HG03521 (cell line): ENCODE measurements around the gene CFAP74.

ENCODE experiments used
- ATAC-seq: cut with Tn5 transposase; IDR thresholded peaks from one replicate; pipeline ENCODE4 v1.9.1; 2021; ENCODE audit warnings: mild to moderate bottlenecking, moderate library complexity; ENCODE audit not compliant: unreplicated experiment

CFAP74 gene, protein sequence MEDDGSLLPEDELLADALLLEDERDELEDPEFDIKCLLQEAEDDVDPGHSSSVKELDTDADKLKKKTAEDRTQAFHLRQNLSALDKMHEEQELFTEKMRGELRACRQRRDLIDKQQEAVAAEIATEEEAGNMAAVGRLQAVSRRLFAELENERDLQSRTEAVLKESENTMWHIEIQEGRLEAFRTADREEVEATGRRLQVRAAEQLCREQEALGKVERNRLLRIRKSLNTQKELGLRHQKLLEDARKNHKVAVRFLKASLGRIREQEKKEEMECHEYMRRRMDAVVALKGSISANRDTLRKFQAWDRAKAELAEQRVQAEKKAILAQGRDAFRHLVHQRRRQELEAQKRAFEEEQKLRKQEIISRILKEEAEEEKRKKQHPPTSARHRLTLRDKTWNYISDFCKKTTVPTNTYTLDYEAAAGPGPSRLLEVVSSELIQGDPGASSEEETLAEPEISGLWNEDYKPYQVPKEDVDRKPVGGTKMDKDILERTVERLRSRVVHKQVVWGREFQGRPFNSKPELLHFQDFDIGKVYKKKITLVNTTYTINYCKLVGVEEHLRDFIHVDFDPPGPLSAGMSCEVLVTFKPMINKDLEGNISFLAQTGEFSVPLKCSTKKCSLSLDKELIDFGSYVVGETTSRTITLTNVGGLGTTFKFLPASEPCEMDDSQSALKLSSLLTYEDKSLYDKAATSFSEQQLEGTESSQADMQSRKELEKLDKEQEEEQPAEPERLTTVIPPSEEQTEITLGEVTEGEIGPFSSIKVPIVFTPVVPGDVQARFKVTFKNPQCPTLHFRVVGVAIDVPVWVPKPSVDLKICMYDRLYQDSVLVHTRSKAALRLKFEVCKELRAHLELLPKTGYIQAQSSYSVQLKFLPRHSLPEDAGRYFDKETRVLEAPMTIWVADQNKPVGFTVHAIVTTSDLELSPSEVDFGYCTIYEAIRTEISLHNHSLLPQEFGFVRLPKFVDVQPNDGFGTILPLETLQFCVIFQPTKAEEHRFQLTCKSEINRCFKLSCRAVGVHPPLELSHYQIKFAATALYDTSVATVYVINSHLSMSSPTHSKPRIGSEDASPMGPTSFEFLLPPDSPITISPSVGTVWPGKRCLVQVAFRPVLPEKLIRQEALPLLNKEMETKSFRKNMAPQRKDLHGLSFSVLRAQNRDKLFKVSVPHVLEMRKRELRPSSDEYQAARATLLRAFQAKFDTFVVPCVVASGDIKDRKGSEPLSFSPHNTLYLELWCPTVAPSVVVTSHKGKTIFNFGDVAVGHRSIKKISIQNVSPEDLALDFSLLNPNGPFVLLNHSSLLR (N-terminal part only)

GRCh38 chr1:2003541-2004131 lies at the start of gene CFAP74:
CFAP74 (minus strand) TSS chr1:2003786; CDS start chr1:1990956, 12,830 bp downstream.
- no peak for ATAC-seq

DNA sequence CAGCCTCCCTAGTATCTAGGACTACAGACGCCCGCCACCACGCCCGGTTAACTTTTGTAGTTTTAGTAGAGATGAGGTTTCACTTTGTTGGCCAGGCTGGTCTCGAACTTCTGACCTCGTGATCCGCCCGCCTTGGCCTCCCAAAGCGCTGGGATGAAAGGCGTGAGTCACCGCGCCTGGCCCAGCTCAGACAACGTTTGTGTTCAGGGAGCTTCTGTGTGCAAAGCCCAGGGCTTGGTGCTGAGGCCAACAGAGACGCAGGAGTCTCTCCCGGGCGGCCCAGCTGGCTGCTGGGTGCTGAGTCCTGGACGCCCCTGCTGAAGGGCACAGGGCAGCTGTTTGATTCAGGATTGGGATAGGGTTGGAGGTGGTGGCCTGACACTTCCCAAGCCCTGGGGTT lies 49.6 kb upstream of the CFAP74 start:
- no peak for ATAC-seq

- ATAC-seq: no peak
These were observed 49.2 kb upstream of the CFAP74 start for GRCh38 chr1:2052756-2053155.

DNA sequence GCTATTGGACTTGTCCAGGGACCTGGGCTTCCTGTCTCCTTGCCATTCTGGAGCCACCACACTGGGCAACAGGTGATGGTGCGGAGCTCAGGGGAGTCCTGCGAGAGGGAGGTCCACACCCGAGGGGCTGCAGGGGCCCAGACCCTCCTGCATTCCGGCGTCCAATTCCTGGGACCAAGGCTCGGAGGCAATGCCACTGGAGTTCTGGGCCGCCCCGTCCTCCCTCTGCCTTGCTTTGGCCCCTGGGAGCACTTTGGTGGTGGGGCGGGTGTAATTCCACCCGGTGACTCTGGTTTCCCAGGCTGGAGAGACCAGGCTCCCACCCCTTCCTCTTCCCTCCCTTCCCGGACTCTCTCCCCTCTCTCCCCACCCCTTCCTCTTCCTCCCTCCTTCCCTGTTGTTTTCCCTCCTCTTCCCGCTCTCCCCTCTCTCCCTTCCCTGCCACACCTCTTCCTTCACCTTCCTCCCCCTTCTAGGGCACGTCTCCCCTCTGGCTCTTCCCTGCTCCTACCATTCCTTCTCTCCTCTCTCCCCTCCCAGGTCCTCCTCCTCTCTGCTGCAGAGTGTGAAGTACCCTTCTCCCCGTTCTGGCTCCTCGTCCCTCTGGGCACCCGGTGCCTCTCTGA lies 48.6 kb upstream of the CFAP74 start:
- ATAC-seq: no peak

GRCh38 chr1:2050793-2051682 lies 47.5 kb upstream of the CFAP74 start:
- no peak for ATAC-seq

DNA sequence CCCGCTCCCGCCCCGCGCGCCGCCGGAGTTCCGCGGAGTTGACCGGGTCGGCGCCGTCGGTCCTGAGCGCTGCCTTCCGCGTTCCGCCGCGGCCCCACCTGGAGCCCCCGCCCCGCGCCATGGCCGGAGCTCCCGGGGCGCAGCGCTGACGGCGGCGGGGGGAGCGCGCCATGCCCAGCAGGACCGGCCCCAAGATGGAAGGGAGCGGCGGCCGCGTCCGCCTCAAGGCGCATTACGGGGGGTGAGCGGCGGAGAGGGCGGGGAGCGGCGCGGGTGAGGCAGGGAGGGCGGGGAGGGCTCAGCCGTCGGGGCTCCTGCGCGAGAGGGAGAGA lies 46.8 kb upstream of the CFAP74 start:
- no peak for ATAC-seq

DNA sequence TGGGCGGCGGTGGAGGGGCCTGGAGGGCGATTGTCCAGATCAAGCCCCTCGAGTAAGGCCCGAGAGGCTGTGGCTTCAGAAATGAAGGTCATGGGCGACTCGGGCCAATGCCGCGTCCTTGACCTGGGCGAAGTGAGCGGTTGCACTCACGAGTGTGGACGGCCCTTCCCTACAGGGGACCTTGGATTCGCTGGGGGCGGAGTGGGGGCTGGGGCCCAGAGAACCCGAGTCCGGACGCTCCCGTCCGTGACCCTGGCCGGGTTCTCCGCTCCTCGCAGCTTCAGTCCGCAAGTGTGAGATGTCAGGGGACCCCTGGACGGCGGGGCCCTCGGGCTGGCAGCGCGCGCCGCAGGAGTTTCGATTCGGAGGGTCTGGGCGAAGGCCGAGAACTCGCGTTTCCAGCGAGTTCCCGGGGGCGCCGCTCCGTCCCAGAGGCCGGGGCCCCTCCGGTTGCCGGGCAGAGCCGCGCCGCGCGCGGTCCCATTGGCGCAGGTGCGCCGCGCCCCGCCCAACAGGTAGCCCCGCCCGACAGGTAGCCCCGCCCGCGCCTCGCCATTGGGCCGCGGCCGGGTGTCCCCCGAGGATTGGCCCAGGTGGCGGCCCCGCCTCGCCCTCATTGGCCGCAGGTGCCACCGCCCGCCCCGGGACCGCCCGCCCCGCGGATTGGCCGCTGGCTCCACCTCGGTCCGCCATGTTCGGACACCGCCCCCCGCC lies 46.3 kb upstream of the CFAP74 start, which contains the start of gene PRKCZ:
Gene PRKCZ (plus strand): TSS at position 694 of the 714 bp plus-strand sequence. CDS start 220 bp downstream, outside the sequence.
- no peak for ATAC-seq

DNA sequence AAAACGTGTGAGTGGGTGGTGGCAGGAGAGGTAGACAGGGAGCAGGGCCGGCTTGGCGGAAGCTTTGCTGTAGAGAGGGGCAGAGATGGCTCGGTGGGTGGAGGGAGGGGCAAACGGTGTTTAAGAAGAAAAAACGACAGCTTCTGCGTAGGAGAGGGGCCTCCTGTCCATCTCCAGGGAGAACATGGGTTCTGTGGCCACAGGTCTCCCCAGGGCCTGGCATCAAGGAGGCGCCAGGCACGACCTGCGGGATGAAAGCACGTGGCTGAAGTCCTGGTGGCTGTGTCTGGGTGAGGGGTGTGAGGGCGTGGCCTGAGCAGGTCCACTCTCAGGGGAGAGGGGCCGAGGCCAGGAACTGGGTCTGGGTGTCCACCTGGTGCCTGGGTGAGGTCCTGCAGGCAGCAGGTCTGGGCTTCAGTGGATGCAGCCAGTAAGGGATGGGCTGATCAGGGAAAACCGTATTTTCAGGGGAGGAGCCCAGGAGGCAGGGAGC lies 45.7 kb upstream of the CFAP74 start:
- no peak for ATAC-seq

DNA sequence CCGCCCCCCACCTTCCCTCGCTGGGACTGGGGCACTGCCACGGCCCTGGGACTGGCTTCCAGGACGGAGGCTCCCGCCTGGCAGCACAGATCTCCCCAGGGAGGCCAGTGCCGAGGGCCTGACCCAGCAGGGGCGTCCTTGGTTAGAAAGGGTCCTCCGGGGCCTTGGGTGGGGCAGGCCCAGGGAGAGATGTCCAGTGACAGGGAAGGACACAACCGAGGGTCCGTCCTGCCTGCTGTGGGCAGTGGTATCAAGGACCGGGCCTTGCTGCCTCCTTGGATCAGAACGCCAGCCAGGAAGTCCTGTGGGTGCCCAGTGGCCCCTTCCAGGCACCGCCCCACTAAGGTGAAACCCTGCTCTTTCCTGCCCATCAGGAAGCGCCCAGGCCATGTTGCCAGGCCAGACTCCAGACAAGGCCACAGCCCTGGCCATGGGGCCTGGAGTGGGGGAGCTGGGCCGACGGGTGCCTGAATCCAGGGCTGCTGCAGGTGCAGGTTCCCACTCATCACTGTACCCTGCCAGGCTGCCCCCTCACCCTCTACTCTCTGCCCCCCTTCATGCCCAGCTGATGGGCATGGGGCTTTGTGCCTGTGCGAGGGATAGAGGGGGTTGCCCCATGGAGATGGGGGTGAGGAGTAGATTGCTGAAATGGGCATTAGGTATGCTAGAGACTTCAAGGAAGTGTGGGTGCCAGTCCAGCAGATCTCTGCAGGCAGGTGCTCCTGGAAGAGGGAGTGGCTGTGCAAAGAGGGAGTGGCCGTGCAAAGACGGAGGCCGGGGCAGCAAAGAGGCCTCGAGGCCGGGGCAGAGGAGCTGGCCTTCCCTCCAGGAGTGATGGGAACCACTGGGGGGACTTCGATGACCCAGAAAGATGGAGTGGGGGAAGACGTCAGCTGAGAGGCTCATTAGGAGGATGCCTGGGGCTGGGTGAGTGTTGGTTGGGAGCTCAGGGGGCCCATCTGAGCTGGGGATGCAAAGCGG lies 44.5 kb upstream of the CFAP74 start:
- ATAC-seq: no peak

- ATAC-seq: no peak
These were observed 43.6 kb upstream of the CFAP74 start for GRCh38 chr1:2046953-2047748.

DNA sequence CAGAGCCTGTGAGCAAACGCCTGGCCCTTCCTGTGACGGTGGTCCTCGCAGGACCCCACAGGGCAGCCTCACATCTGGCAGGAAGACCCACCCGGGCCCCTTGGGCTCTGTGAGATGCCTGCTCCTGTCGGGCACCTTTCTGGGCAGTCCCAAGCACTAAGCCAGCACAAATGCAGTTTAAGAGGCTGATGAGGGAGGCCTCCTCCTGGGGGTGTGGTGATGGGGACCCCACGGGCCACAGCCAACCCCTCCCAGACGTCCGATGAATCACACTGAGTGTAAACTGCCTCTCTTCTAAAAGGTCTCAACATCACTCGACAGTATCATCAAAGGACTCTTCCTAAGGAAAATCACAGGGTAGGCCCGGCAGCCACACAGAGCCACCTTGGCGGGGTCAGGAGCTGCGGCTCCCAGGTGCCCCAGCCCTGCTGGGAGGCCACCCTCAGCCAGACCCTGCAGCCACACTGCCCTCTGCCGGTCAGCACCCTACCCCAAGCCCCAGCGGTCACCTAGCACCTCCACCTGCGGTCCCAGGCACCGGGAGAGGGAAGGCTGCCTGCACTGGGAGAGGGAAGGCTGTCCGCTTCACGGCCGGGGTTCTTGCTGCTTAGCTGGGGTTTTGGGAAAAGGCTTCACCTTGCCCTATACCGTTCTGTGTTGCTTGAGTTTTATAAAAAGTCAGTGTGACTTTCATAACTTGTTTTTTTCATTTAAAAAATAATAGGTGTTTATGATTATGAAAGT lies 42.8 kb upstream of the CFAP74 start:
- ATAC-seq: no peak

- ATAC-seq: no peak
These were observed 42.0 kb upstream of the CFAP74 start for GRCh38 chr1:2045468-2046173.

- ATAC-seq: no peak
These were observed 41.1 kb upstream of the CFAP74 start for GRCh38 chr1:2044510-2045319.

DNA sequence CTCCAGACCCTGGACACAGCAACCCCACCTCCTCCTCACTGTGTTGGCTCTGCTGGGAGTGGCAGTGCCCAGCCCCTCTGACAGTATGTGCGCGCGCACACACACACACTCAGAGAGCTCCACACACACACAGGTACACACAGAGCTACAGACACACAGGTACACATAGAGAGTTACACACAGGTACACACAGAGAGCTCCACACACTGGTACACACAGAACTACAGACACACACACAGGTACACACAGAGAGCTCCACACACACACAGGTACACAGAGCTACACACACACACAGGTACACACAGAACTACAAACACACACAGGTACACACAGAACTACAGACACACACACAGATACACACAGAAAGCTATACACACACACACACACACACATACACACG lies 40.3 kb upstream of the CFAP74 start:
- ATAC-seq: no peak
